ENCODE data around the gene PARP1.
"Not testable (repeated sequence)": the region's sequence is repeated elsewhere in the genome, so short reads cannot be mapped to it uniquely, and the experiment has no call there.

Gene PARP1

DNA sequence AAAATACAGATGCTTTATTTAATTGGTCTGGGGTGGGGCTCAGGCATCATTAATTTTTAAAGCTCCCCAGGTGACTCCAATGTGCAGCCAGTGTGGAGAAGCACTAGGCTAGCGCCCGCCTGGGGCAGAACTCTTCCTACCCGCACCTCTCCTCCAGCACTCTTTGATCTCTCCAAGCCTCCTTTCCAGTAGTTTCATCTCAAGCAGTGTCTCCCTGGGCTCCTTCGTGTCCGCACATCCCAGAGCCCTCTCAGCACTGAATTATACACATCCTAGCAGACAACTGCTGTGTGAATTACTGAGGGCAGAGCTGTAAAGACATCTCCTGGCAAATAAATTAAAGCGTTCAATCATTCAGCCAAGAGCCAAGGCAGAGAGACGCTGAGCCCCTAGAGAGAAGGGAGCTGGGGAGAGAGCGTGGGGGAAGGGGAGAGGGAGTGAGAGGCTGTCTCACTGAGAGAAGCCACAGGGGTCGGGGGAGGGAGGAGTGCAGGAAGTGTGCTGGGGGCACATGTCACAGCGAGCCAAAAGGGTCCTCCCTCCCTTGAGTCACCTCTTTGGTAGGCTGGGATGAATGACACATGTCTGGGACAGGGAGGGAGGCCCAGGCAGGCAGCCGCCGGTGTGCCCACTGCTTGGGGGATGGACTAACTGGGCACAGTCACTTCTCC is 21.0 kb upstream of the PARP1 start:
- DNase-seq = no peak

DNA sequence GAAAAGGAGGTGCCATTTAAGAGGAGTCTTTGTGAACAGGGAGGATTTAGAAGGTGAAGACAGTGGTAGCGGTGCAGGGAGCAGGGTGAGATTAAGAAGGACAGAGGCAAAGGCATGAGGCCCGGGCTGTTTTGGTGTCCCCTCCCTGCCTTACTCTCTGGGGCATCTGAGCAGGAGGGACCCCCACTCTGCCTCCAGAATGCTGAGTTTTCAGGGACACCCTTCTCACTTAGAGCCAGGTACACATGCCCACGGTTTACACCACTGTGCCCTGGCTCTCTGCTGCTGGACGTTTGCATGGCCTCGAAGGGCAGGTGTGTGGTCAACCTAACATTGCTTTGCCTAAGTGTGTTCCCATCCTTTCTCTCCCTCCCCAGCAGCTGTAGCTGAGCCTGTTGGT is 20.5 kb upstream of the PARP1 start:
- DNase-seq = no peak

DNA sequence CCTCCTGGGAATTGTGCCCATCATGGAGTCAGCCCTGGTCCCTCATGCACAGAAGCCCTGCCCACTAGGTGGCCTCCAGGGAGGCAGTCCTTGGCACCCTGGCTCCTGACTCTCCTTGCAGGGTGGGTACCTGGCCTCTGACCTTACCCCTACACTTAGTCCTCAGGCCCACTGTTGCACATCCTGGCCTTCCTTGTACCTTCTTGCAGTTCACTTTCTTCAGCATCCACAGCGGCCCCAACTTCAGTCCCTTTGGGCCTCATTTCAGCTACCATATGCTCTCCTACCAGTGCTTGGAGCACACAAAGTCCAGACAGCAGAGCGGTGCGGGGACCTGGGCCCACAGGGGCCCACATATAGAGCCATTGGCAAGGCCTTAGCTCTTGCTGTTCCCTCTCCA is 19.2 kb upstream of the PARP1 start:
- DNase-seq = no peak

DNA sequence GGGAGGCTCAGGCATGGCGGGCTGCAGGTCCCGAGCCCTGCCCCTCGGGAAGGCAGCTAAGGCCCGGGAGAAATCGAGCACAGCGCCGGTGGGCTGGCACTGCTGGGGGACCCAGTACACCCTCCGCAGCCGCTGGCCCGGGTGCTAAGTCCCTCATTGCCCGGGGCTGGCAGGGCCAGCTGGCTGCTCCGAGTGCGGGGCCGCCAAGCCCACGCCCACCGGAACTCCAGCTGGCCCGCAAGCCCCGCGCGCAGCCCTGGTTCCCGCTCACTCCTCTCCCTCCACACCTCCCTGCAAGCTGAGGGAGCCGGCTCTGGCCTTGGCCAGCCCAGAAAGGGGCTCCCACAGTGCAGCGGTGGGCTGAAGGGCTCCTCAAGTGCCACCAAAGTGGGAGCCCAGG is 18.5 kb upstream of the PARP1 start:
- not testable (repeated sequence) for DNase-seq

DNA sequence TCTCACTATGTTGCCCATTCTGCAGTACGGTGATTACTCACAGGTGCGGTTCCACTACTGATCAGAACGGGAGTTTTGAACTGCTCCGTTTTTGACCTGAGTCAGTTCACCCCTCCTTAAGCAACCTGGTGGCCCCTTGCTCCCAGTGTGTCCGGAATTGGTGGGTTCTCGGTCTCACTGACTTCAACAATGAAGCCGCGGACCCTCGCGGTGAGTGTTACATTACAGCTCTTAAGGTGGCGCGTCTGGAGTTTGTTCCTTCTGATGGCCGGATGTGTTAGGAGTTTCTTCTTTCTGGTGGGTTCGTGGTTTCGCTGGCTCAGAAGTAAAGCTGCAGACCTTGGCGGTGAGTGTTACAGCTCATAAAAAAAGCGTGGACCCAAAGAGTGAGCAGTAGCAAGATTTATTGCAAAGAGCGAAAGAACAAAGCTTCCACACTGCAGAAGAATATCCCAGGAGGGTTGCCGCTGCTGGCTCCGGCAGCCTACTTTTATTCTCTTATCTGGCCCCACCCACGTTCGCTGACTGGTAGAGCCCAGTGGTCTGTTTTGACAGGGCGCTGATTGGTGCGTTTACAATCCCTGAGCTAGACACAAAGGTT is 17.6 kb upstream of the PARP1 start:
- no peak for DNase-seq

DNA sequence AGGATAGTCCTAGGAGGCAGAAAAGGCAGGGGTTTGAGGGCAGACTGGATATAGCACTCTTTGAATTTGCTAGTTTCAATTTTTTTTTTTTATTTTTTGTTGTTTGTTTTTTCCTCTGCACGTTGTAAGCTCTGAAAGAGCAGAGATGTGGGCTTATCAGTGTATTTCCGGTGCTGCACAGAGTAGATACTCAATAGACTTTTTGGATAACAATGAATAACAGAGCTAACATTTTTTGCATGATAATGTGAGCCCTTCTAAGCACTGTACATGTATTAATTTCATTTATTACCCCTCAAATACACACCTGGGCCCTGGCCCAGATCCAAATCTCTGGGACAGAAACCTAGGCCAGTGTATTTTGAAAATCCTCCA is 17.1 kb upstream of the PARP1 start:
- DNase-seq = no peak

DNA sequence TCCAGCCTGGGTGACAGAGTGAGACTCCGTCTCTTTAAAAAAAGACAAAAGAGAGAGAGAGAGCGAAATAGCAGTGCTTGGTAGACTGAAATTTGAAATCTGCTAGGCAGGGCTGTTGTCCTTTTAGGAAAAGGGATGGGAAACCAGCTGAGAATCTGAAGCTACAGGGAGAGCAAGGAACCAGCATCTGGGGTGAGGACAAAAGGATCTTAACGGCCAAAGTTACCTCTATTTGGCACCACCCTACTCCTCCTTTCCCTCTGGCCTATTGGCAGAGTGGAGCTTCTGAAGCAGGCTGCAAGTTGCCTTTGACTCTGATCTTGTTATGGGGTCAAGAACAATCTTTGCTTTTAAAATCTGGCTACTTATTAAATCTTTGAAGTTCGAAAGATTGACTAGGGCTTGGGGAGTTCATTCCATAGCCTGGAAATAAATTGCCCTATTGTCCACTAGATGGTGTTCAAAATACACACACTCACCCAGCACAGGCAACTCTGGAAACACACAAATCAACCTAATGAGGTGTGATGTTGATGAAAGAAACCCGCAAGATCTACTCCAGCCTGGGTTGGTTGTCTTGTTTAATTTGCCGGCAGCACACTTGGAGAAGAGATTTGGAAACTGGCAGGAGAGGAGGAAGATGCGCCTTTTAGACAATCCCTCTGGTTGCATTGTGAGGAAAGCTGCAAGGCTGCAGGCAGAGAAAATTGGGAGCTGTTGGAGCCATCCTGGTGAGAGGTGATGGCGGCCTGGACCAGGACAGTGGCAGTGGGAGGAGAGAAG is 16.5 kb upstream of the PARP1 start:
- DNase-seq = peak in 1 of 2 donors; percentile 60

DNA sequence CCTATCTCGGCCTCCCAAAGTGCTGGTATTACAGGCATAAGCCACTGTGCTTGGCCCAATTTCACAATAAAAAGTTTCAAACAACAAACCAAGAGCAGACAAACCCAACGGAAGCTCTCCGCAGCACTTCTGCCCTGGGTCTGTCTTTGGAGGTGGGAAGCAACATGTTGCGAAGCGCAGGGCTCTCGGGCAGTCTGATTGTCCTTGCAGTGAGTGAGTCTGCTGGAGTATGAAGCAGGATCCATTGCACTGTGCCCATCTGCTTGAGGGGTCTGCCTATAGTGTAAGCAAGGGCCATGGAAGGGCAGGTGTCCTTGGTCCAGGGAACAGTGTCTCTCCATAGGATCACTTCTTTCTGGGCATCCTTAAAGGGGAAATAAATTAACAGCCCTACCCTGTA is 14.6 kb upstream of the PARP1 start:
- DNase-seq = no peak

DNA sequence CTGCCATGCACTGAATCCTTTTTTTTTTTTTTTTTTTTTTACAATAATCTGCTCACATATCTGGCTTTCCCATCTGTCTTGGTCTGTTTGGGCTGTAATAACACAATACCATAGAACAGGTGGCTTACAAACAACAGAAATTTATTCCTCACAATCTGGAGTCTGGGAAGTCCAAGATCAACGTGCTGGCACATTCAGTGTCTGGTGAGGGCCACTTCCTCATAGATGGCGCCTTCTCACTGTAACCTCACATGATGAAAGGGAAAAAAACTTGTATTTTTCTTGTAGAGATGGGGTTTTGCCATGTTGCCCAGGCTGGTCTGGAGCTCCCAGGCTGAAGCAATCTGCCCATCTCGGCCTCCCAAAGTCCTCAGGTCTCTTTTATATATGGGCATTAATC is 13.0 kb upstream of the PARP1 start:
- DNase-seq = no peak

DNA sequence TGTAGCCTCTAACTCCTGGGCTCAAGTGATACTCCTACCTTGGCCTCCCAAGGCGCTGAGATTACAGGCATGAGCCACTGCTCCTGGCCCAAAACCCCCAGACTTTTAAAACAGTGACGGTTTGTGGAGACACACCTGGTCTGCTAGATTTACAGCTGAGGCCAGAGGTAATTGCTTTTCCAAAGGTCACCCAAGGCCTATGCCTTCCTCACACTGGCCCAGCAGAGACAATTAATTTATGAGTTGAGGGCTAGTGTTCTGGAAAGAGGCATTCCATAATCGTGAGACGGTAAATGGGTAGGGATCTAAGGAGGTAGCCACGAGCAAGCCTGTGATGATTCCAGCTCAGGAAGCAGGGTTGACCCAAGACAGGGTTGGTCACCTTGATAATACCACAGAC is 12.4 kb upstream of the PARP1 start:
- DNase-seq = no peak

DNA sequence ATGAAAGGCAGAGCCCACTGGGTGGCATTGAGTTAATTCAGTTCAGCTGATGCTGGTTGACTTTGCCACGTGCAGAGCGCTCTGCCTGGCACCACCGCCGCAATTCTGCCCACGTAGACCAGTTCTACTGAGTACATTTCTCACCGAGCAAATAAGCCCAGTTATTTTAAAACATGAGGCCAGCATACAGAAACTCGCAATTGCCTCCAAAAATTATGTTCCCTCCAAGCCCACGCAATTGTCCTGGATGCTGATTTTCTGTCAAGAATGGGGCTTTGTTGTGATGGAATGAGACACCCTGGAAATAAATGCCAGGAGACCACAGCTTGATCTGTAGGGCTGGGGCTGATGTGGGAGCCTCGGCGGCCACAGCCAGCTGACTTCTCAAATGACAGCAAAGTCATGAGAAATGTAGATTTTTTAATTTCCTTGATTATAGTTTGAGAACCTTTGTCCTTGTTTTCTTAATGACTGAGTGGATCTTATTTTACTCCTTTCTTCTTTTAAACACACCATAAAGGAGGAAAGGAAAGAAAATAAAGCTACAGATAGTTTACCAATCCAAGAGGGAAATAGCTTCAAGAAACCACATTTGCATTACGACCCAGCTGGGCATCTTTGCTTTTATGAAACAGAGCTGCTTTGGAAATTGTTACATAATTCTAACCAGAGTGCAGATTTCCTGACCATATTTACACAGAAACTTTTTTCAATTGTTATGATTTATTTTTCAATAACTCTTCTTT is 11.6 kb upstream of the PARP1 start:
- peak in 1 of 2 donors; percentile 37 for DNase-seq

DNA sequence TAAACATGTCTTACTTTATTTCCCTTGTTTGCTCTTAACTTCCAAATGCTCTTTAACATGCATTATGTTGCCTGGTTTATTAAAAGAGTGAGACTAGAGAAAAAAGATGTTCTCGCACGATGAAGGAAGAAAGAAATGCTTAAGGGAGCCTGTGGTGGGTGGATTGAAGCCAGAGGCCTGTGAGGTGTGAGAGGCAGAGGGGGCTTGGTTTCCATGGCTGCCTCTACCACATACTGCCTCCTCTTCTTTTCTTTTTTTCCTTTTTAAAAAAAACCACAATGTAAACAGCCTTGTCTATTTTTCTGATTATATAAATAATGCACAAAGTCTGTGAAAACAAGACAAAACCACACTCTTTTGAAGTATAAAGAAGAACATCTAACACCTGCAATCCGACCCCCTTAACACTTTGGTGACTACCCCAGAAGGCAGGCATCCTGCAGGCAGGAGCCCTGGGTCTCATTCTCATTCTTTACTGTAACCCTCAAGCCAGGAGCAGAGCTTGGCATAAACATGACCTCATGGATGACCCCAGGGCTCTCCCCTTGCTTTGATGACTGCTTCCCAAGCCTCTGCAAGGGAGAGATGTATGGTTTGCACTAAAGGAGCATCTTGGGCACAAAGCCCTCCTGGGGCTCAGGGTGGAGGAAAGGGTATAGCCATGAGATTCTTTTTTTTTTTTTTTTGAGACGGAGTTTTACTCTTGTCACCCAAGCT is 10.1 kb upstream of the PARP1 start:
- no peak for DNase-seq

DNA sequence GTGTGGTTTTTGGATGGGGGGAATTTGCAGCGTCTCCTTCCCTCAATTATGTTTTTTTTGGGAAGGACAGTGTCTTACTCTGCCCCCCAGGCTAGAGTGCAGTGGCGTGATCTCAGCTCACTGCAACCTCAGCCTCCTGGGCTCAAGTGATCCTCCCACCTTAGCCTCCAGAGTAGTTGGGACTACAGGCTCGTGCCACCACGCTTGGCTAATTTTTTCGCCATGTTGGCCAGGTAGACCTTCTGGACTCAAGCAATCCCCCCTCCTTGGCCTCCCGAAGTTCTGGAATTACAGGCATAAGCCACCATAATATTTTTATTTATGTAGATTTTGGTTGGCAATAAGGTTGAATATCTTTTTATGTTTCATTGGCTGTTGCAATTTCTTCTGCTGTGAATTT is 9.5 kb upstream of the PARP1 start:
- no peak for DNase-seq

DNA sequence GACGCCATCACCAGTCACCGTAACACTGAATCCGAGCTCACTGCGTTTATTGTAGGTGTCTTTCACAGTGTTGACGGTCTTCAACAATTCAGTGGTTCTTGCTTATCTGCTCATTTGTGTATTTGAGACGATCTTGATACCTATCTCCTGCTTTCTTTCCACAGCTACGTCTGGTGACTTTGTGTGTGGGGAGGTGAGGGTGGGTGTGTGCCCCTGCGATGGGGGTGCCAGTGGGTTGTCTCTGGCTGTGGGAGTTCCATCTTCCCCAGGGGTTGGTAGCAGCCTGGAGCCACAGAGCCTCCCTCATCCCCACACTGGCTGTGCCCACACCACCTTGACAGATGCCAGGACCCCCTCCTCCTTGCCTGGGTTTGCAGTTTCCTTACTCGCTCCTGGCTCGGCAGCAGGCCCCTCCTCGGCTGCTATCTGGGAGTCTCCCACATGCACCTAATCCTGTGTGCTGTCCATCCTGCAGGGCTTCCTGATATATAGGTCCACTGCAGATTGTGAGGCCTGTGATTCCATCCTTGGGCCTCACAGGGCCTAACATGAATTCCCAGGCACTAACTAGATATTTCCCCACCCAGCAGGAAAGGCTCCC is 6.3 kb upstream of the PARP1 start:
- no peak for DNase-seq

DNA sequence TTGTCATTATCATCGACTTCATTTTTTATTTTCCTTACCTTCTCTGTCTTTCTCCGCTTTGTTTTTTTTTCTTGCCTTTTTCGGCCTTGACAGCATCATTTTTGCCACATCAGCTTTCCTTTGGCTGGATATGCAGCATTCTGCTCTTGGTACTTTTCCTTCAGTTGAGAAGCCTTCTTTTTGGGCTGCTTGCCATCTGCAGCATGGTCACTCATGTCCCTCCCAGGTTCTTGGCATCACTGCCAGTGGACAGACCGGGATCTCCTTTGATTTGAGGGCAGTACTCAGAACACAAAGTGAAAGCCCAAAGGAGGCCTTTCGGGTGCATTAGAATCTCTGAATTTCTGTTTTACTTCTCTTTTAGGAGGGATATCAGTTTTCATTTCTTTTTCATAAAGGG is 3.7 kb upstream of the PARP1 start:
- no peak for DNase-seq

DNA sequence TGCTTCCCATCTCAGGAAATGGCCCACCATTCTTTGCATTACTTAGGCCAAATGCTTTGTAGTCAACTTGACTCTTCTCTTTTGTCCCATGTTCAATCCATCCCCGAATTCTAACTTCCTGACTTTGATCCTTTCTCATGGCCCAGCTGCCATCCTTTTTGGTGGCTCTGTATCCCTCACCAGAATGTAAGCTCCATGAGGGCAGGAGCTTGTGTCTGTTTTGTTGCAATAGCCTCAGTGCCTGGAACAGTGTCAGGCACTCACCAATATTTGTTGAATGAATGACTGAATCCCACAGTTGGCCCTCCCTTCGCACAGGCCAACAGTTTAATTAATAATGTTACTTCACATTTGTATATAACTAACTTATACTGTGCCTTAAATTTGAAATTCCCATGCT is 3.1 kb upstream of the PARP1 start:
- no peak for DNase-seq

DNA sequence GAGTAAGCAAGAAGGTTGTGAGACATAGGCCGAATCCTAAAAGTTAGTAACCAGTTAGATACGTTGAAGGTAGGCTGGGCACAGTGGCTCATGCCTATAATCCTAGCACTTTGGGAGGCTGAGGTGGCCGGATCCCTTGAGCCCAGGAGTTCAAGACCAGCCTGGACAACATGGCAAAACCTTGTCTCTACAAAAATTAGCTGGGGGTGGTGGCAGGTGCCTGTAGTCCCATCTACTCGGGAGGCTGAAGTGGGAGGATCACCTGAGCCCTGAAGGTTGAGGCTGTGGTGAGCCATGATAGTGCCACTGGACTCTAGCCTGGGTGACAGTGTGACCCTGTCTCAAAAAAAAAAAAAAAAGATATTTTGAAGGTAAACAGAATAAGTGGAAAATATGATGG is 1.5 kb upstream of the PARP1 start:
- DNase-seq = no peak

DNA sequence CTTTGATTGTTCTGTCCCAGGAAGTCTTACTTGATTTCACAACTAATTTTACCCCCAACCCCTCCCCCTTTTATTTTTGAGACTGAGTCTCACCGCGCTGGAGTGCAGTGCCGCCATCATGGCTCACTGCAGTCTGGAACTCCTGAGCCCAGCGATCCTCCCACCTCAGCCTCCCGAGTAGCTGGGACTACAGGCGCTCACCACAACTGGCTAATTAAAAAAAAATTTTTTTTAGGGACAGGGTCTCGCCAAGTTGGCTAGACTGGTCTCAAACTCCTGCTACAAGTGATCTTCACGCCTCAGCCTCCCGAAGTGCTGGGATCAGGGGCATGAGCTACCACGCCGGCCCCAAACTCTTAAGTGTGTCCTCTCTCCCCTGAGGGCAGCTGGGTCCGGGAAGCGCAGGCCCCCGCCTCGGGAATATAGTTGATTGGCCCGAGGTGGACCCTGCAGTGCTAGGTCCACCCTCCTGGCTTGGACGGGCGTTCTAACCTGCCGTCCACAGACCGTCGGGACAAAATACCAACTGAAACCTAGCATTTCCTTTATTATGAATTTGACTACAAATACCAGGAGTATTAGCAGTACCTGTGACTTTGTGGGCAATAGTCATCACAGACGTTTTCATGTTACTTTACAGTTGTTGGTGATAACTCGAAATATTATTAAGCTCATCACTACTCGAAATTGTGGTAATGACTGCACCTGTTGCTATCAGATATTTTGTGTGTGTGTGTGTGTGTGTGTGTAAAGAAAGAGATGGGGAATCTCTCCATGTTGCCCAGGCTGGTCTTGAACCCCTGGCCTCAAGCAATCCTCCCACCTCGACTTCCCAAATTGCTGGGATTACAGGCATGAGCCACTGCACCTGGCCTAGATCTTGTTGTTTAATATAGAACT is 642 bp upstream of the PARP1 start:
- no peak for DNase-seq

DNA sequence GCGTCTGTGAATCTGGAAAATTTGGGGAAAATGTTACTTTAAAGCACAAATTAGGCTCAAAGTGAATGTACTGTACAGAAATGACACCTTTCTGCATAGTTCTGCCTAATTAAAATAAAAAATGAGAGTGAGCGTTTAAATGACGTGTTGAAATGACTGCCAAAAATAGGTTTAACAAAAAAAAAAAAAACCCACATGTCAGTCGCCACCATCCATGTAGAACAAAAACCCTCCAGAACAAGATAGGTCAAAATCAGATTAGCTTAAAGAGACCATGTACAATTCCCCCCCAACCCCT is 745 bp downstream of the PARP1 start:
- no peak for DNase-seq

DNA sequence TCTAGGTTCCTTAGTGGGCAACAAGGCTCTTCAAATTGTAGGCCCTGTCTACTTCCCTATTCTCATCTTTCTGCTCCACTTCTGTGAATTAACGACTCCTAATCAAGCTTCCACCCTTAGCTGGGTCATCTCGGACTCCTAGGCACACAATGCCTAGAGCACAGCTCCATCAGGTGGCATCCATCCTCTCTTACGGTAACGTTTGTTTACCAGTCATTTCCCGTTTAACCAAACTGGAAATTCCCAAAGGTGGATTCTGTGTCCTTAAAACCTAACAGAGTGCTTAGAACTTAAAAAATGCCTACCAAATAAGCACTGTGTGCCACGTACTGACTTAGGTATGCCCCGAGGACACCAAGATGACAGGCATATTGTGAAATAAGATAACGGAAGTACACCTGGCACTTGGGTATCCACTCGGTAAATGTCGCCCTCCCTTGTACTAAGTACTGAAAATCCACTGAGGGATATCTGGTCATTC is 1.5 kb downstream of the PARP1 start:
- DNase-seq = no peak

DNA sequence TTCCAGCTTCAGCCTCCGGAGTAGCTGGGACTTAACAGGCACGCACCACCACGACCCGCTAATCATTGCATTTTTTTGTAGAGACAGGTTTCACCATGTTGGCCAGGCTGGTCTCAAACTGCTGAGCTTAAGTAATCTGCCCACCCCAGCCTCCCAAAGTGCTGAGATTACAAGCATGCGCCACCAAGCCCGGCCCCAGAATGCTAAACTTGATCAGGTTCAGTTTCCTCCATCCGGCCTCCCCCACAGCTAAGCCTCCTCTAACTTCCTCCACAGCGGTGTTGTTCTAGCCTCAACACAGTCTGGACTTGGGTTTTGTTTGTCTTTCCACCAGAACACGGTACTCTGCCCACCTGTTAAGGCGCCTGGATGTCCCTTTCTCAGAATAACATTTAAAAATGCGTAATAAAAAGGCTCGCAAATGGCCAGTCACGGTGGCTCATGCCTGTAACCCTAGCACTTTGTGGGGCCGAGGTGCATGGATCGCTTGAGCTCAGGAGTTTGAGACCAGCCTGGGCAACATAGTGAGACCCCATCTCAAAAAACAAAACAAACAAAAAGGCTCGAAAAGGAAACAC is 2.4 kb downstream of the PARP1 start:
- no peak for DNase-seq
